Skeletal muscle tissue (tissue), 4 donors: ENCODE results near the gene PLEKHA5. TPM values are rescaled to one million over a fixed set of nuclear protein-coding genes. Genes with fewer than 3 reads are reported as not detected.

Experiments
- H3K27ac ChIP-seq: one replicate; pipeline ENCODE4 v1.7.0; 2013; ENCODE audit warnings: mild to moderate bottlenecking, low read depth, low read length, inconsistent platforms
- H3K27me3 ChIP-seq, 3 donors: one replicate each; pipeline ENCODE4 v1.7.0; 2013; ENCODE audit warnings: low read length in 3 of 3; ENCODE audit not compliant: control insufficient read depth in 3 of 3, insufficient read depth in 3 of 3
- H3K36me3 ChIP-seq, 3 donors: one replicate each; pipeline ENCODE4 v1.7.0; 2013; ENCODE audit warnings: low read length in 3 of 3; ENCODE audit not compliant: control insufficient read depth in 3 of 3, insufficient read depth in 3 of 3
- H3K4me1 ChIP-seq, 3 donors: one replicate each; pipeline ENCODE4 v1.7.0; 2013; ENCODE audit warnings: low read length in 3 of 3, mild to moderate bottlenecking in 3 of 3; ENCODE audit not compliant: control insufficient read depth in 3 of 3, insufficient read depth in 3 of 3
- H3K4me3 ChIP-seq, 3 donors: one replicate each; pipeline ENCODE4 v1.7.0; 2013; ENCODE audit warnings: low read length in 3 of 3
- H3K9ac ChIP-seq, 3 donors: one replicate each; pipeline ENCODE4 v1.7.0; 2013; ENCODE audit warnings: low read length in 3 of 3, mild to moderate bottlenecking in 3 of 3, moderate library complexity in 2 of 3, low read depth in 1 of 3
- H3K9me3 ChIP-seq, 3 donors: one replicate each; pipeline ENCODE4 v1.7.0; 2013; ENCODE audit warnings: low read length in 3 of 3; ENCODE audit not compliant: control insufficient read depth in 3 of 3
- total RNA-seq: library from RNA; depleted of rRNA; stranded (reverse); fragments of >200 nt; gene quantifications from one replicate; pipeline ENCODE4 v1.2.3, GENCODE V29; 2014
- donor health status: Osteomylitis.

PLEKHA5 gene
- total RNA-seq, 1 donor from 2014 or later, result 25.1 TPM

- Histone ChIP-seq H3K4me3 (no peak overlapping the region), H3K9me3 (no peaks in the 10 kb centered on the region), H3K27ac (no peak overlapping the region), H3K36me3 (no peaks in the 10 kb centered on the region), H3K4me1 (no peaks in the 10 kb centered on the region), H3K27me3 (no peaks in the 10 kb centered on the region), H3K9ac (no peak overlapping the region)
Observed at GRCh38 chr12:19208456-19208855, 78.9 kb downstream of the PLEKHA5 start.

- Histone ChIP-seq H3K4me1 (no peaks in the 10 kb centered on the region), H3K27me3 (no peaks in the 10 kb centered on the region), H3K27ac (no peak overlapping the region), H3K4me3 (no peak overlapping the region), H3K9ac (no peak overlapping the region), H3K36me3 (no peaks in the 10 kb centered on the region), H3K9me3 (no peaks in the 10 kb centered on the region)
Observed at GRCh38 chr12:19209661-19210060, 80.1 kb downstream of the PLEKHA5 start.

DNA sequence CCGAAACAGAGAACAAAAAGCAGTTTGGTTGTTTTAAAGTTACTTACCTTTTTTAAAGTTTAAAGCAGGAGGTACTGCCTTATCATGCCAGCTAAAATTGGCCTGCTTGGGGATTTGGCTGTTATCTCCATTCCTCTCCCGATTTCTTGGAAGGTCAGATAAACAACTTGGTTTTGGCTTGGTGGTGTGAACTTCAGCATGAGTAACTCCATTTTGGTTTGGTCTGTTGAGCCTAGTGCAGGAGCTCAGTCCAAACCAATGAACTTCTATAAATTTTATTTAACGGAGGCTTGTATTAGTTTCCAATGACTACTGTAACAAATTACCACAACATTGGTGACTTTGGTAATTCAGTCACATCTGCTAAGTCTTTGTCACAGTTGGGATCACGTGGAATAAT lies 82.3 kb downstream of the PLEKHA5 start:
- Histone ChIP-seq H3K27ac (no peak overlapping the region), H3K9me3 (no peaks in the 10 kb centered on the region)

GRCh38 chr12:19212245-19212644 lies 82.7 kb downstream of the PLEKHA5 start:
- Histone ChIP-seq H3K9me3 (no peaks in the 10 kb centered on the region), H3K36me3 (no peaks in the 10 kb centered on the region), H3K4me1 (no peaks in the 10 kb centered on the region), H3K27ac (no peak overlapping the region), H3K4me3 (no peak overlapping the region), H3K9ac (no peak overlapping the region), H3K27me3 (no peaks in the 10 kb centered on the region)

More for the DNA sequence above, 82.3 kb downstream of the PLEKHA5 start:
- Histone ChIP-seq H3K27me3 (no peaks in the 10 kb centered on the region), H3K4me1 (no peaks in the 10 kb centered on the region), H3K36me3 (no peaks in the 10 kb centered on the region), H3K9ac (no peak overlapping the region), H3K4me3 (no peak overlapping the region)

DNA sequence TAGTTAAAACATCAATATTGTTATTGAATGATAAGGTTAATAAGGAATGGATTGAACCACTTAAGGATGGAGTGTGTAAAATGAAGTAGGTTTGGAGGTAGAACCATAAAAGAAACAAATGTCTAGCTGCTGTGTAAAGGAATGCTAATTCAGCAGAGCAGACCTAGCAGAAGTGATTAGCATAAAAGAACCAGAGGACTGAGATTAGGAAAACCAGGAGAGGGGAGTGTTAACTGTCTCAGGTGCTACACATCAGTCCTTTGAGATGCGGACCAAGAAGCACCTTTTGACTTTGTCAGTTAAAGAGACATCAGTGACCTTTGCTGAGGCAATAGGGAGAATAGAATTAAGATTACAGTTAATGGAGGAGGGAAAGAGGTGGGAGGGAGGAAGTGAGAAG lies 84.5 kb downstream of the PLEKHA5 start:
- Histone ChIP-seq H3K9me3 (no peaks in the 10 kb centered on the region), H3K4me1 (no peaks in the 10 kb centered on the region), H3K4me3 (no peak overlapping the region), H3K9ac (no peak overlapping the region), H3K36me3 (no peaks in the 10 kb centered on the region), H3K27ac (no peak overlapping the region), H3K27me3 (no peaks in the 10 kb centered on the region)

- Histone ChIP-seq H3K4me3 (no peak overlapping the region), H3K9ac (no peak overlapping the region), H3K27me3 (no peaks in the 10 kb centered on the region), H3K9me3 (no peaks in the 10 kb centered on the region), H3K27ac (no peak overlapping the region), H3K36me3 (no peaks in the 10 kb centered on the region), H3K4me1 (no peaks in the 10 kb centered on the region)
Observed at GRCh38 chr12:19215115-19215514, 85.6 kb downstream of the PLEKHA5 start.

DNA sequence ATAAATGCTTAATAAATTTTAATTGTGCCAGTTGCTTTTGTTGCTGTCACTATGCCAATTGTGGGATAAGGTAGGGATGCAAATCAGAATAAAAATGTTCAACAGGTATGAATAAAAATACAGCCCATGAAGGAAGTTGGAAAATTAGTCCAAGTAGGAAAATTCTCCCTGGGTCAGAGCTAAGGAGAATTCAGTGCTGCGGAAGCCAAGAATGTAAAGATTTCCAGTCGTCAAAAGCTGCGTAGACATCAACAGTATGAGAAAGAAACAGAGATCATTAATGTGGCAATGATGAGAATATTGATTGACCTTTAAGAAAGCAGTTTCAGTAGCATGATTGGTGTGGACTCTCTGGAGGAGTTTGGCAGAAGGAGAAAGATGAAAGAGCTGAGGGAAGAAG lies 87.9 kb downstream of the PLEKHA5 start:
- no peaks in the 10 kb centered on the region for H3K9me3 ChIP-seq
- no peak overlapping the region for H3K4me3 ChIP-seq
- H3K4me1 ChIP-seq, result no peaks in the 10 kb centered on the region
- no peaks in the 10 kb centered on the region for H3K36me3 ChIP-seq
- no peak overlapping the region for H3K9ac ChIP-seq
- no peak overlapping the region for H3K27ac ChIP-seq
- H3K27me3 ChIP-seq, result no peaks in the 10 kb centered on the region

- no peaks in the 10 kb centered on the region for H3K9me3 ChIP-seq
- no peak overlapping the region for H3K27ac ChIP-seq
- no peak overlapping the region for H3K4me3 ChIP-seq
- H3K36me3 ChIP-seq, result no peaks in the 10 kb centered on the region
- no peak overlapping the region for H3K9ac ChIP-seq
- H3K4me1 ChIP-seq, result peaks cover 0 to 2% (median 0%) of the 10 kb centered on the region in 3 donors
- H3K27me3 ChIP-seq, result no peaks in the 10 kb centered on the region
Observed at GRCh38 chr12:19220205-19220604, 90.7 kb downstream of the PLEKHA5 start.

GRCh38 chr12:19220852-19221466 lies 91.4 kb downstream of the PLEKHA5 start:
- Histone ChIP-seq H3K27me3 (no peaks in the 10 kb centered on the region), H3K9ac (no peak overlapping the region), H3K4me3 (no peak overlapping the region), H3K9me3 (no peaks in the 10 kb centered on the region), H3K4me1 (peaks cover 0 to 2% (median 0%) of the 10 kb centered on the region in 3 donors), H3K36me3 (no peaks in the 10 kb centered on the region), H3K27ac (no peak overlapping the region)

DNA sequence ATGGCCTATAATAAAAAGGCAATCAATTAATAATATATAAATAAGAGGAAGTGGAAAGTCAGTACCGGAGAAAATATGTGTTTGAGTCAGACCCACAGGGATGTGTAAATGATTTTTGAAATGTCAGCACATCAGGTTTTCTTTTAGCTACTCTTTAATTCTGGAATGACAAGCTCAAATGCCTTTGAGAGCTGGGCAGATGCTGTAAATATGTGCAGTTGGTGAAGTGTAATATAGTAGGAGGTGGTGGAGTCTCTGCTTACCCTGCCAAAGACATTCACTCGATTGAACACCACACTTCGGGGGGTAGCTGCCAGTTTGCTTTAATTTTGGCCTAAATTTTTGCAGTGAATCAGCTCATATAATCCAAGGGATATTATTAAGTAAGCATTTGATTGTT lies 93.0 kb downstream of the PLEKHA5 start:
- peaks cover 0 to 4% (median 0%) of the 10 kb centered on the region in 3 donors for H3K4me1 ChIP-seq
- H3K27me3 ChIP-seq, result no peaks in the 10 kb centered on the region
- no peaks in the 10 kb centered on the region for H3K36me3 ChIP-seq
- H3K9ac ChIP-seq, result no peak overlapping the region
- H3K27ac ChIP-seq, result no peak overlapping the region
- no peaks in the 10 kb centered on the region for H3K9me3 ChIP-seq
- no peak overlapping the region for H3K4me3 ChIP-seq
